H9 (cell line): Measurements from ENCODE around the gene FAIM2. TPM values are rescaled to one million over a fixed set of nuclear protein-coding genes. Genes with fewer than 3 reads are reported as not detected.

Experiments used
- DNase-seq: peaks from one replicate; pipeline ENCODE4 v3.0.0-alpha.2; 2017
- H2AFZ ChIP-seq: one replicate; pipeline ENCODE4 v1.6.1; 2013; ENCODE audit warnings: mild to moderate bottlenecking, low read length, control low read depth, moderate library complexity
- H2AK5ac ChIP-seq: 2 replicates; pipeline ENCODE4 v1.6.1; 2013; ENCODE audit warnings: low read length, control low read depth, mixed read lengths; ENCODE audit not compliant: insufficient read length
- H2BK120ac ChIP-seq: one replicate; pipeline ENCODE4 v1.6.1; 2013; ENCODE audit warnings: low read depth, mild to moderate bottlenecking, low read length, control low read depth, inconsistent platforms; ENCODE audit not compliant: poor library complexity, severe bottlenecking
- H2BK12ac ChIP-seq: 2 replicates; pipeline ENCODE4 v1.6.1; 2013; ENCODE audit warnings: low read length, control low read depth, mixed read lengths, low read depth; ENCODE audit not compliant: insufficient read length
- H2BK15ac ChIP-seq: 2 replicates; pipeline ENCODE4 v1.6.1; 2013; ENCODE audit warnings: low read depth, low read length, control low read depth
- H2BK20ac ChIP-seq: one replicate; pipeline ENCODE4 v1.6.1; 2013; ENCODE audit warnings: low read depth, mild to moderate bottlenecking, low read length, control low read depth, inconsistent platforms; ENCODE audit not compliant: poor library complexity, severe bottlenecking
- H2BK5ac ChIP-seq: 2 replicates; pipeline ENCODE4 v1.6.1; 2013; ENCODE audit warnings: low read length, control low read depth, mixed read lengths; ENCODE audit not compliant: insufficient read length
- H3K14ac ChIP-seq: 2 replicates; pipeline ENCODE4 v1.6.1; 2013; ENCODE audit warnings: low read length, control low read depth; ENCODE audit not compliant: insufficient read depth
- H3K18ac ChIP-seq: 2 replicates; pipeline ENCODE4 v1.6.1; 2013; ENCODE audit warnings: low read depth, mild to moderate bottlenecking, mixed read lengths, low read length, control low read depth; ENCODE audit not compliant: insufficient read length
- H3K23ac ChIP-seq: 2 replicates; pipeline ENCODE4 v1.6.1; 2013; ENCODE audit warnings: low read length, control low read depth, mixed read lengths, low read depth; ENCODE audit not compliant: insufficient read length
- H3K23me2 ChIP-seq: 2 replicates; pipeline ENCODE4 v1.6.1; 2013; ENCODE audit warnings: low read depth, mild to moderate bottlenecking, mixed read lengths, low read length, control low read depth; ENCODE audit not compliant: insufficient read length, poor library complexity, severe bottlenecking
- H3K27ac ChIP-seq: 2 replicates; pipeline ENCODE4 v1.5.1; 2013; ENCODE audit warnings: low read length, control low read depth, mixed read lengths, low read depth; ENCODE audit not compliant: insufficient read length
- H3K27me3 ChIP-seq: 2 replicates; pipeline ENCODE4 v1.6.1; 2013; ENCODE audit warnings: low read length, control low read depth, inconsistent platforms; ENCODE audit not compliant: insufficient read depth
- H3K4ac ChIP-seq: 2 replicates; pipeline ENCODE4 v1.6.1; 2013; ENCODE audit warnings: low read depth, mild to moderate bottlenecking, control low read depth, inconsistent platforms, low read length, moderate library complexity
- H3K4me1 ChIP-seq: 2 replicates; pipeline ENCODE4 v1.6.1; 2013; ENCODE audit warnings: low read length, control low read depth, inconsistent platforms; ENCODE audit not compliant: insufficient read depth
- H3K4me2 ChIP-seq: 2 replicates; pipeline ENCODE4 v1.6.1; 2013; ENCODE audit warnings: low read length, control low read depth, mixed read lengths; ENCODE audit not compliant: insufficient read length, insufficient read depth
- H3K56ac ChIP-seq: 2 replicates; pipeline ENCODE4 v1.6.1; 2013; ENCODE audit warnings: low read depth, mild to moderate bottlenecking, mixed read lengths, low read length, control low read depth; ENCODE audit not compliant: insufficient read length
- H3K79me1 ChIP-seq: 2 replicates; pipeline ENCODE4 v1.6.1; 2013; ENCODE audit warnings: low read depth, mild to moderate bottlenecking, moderate library complexity, low read length, control low read depth, inconsistent platforms; ENCODE audit not compliant: insufficient read depth, poor library complexity, severe bottlenecking
- H3K79me2 ChIP-seq: 2 replicates; pipeline ENCODE4 v1.6.1; 2013; ENCODE audit warnings: low read length, control low read depth, inconsistent platforms; ENCODE audit not compliant: insufficient read depth
- H3K9ac ChIP-seq: 2 replicates; pipeline ENCODE4 v1.6.1; 2013; ENCODE audit warnings: low read length, control low read depth, mixed read lengths; ENCODE audit not compliant: insufficient read length; ENCODE audit errors: extremely low read depth
- H3K9me3 ChIP-seq: one replicate; pipeline ENCODE4 v1.6.1; 2013; ENCODE audit warnings: low read depth, low read length, inconsistent platforms; ENCODE audit not compliant: control insufficient read depth
- H3T11ph ChIP-seq: one replicate; pipeline ENCODE4 v1.6.1; 2013; ENCODE audit warnings: mild to moderate bottlenecking, low read length, control low read depth, inconsistent platforms
- H4K20me1 ChIP-seq: one replicate; pipeline ENCODE4 v1.6.1; 2013; ENCODE audit not compliant: control insufficient read depth, insufficient read length, insufficient read depth
- H4K5ac ChIP-seq: 2 replicates; pipeline ENCODE4 v1.6.1; 2013; ENCODE audit warnings: low read depth, mild to moderate bottlenecking, mixed read lengths, low read length, control low read depth; ENCODE audit not compliant: insufficient read length
- H4K8ac ChIP-seq: replicated peaks from 2 replicates; pipeline ENCODE4 v1.6.1; 2013; ENCODE audit warnings: low read length, control low read depth, mixed read lengths, low read depth; ENCODE audit not compliant: insufficient read length
- H4K91ac ChIP-seq: 2 replicates; pipeline ENCODE4 v1.6.1; 2013; ENCODE audit warnings: low read depth, mild to moderate bottlenecking, moderate library complexity, mixed read lengths, low read length, control low read depth; ENCODE audit not compliant: insufficient read length
- H3K27ac Mint-ChIP-seq, 3 experiments: 2 replicates in 2 of 3; 3 replicates in 1 of 3; pipeline ENCODE4 v1.8.0; 2020 to 2021; ENCODE audit warnings: mixed read lengths in 3 of 3, mild to moderate bottlenecking in 1 of 3, moderate library complexity in 1 of 3
- H3K27me3 Mint-ChIP-seq: 2 replicates; pipeline ENCODE4 v1.8.0; 2021; ENCODE audit warnings: low read depth, mild to moderate bottlenecking, moderate library complexity, mixed read lengths
- H3K36me3 Mint-ChIP-seq, 3 experiments: 2 replicates in 2 of 3; 3 replicates in 1 of 3; pipeline ENCODE4 v1.8.0; 2020 to 2021; ENCODE audit warnings: low read depth in 3 of 3, mixed read lengths in 3 of 3; ENCODE audit not compliant: insufficient read depth in 1 of 3
- H3K4me1 Mint-ChIP-seq, 2 experiments: 2 replicates each; pipeline ENCODE4 v1.8.0; 2020; ENCODE audit warnings: mixed read lengths in 2 of 2
- H3K4me3 Mint-ChIP-seq, 2 experiments: 2 replicates in 1 of 2; 3 replicates in 1 of 2; pipeline ENCODE4 v1.8.0; 2020 to 2021; ENCODE audit warnings: mild to moderate bottlenecking in 2 of 2, mixed read lengths in 2 of 2, moderate library complexity in 1 of 2
- H3K9me3 Mint-ChIP-seq, 2 experiments: 2 replicates in 1 of 2; 3 replicates in 1 of 2; pipeline ENCODE4 v1.8.0; 2020; ENCODE audit warnings: mild to moderate bottlenecking in 2 of 2, mixed read lengths in 2 of 2, moderate library complexity in 1 of 2
- WGBS: extraction: QIAGEN DNeasy Blood & Tissue Kit; methylation state at CpG from one replicate; pipeline ENCODE4 v1.1.7; 2013; ENCODE audit warnings: missing lambda C conversion rate, low lambda C conversion rate, mixed read lengths; ENCODE audit not compliant: insufficient read length; ENCODE audit errors: extremely low coverage; 5-methylcytosine and 5-hydroxymethylcytosine counted together
- total RNA-seq: library from RNA; stranded (reverse); gene quantifications from 2 replicates; pipeline ENCODE4 v1.2.1, GENCODE V29; 2021
- TF ChIP-seq, protein P1 (sequence below): fragments of 200-600 bp; sonication (generic); conservative IDR thresholded peaks from 3 replicates; pipeline ENCODE4 v1.8.0; 2021; ENCODE audit warnings: antibody characterized with exemption, mild to moderate bottlenecking

FAIM2 gene
- total RNA-seq, 1 experiment from 2014 or later: 0.42 TPM

DNA sequence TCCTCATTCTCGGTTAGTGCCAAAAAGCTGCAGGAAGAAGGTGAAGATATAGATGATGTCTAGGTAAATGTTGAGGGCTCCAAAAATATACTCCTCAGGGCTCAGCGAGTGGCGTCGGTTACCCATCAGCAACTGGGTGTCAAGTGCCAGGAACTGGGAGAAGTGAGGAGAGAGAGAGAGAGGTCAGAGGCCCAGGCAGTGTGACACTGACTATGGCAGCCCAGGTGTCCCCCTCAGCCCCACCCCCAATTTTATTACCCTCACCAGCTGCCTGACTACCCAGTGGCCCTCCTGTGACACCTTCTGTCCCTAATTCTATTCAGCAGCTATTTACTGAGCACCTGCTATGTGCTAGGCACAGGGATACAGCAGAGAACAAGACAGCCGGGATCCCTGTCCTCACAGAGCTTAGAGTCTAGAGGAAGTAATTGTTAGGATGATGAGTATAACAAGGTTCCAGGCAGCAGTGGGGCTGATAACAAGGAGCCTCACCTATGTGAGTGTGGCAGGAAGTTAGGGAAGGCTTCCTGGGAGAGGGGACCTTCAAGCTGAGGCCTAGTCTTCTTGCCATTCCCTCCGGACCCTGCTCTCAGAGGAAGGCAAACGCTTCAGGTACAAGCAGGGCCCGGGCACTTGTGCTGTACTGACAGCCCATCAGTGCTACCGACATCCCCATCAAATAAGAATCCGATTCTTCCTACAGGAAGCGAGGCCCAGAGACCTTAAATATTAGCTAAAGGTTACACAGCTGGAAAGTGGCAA lies 33.0 kb downstream of the FAIM2 start:
- Histone ChIP-seq H3K14ac (no peak overlapping the region), H3K9me3 (no peaks in the 10 kb centered on the region), H2BK20ac (no peak overlapping the region), H3K4me1 (no peaks in the 10 kb centered on the region), H3K79me2 (no peaks in the 10 kb centered on the region), H2AFZ (no peak overlapping the region), H3K23ac (no peak overlapping the region), H4K8ac (no peak overlapping the region), H3K4ac (no peak overlapping the region), H4K20me1 (no peaks in the 10 kb centered on the region), H2BK5ac (no peak overlapping the region), H3K56ac (no peak overlapping the region), H2BK12ac (no peak overlapping the region), H4K91ac (no peak overlapping the region), H2AK5ac (no peak overlapping the region), H2BK120ac (no peak overlapping the region), H3K27me3 (no peaks in the 10 kb centered on the region), H3K23me2 (no peaks in the 10 kb centered on the region), H4K5ac (no peak overlapping the region), H3T11ph (no peak overlapping the region), H3K79me1 (no peaks in the 10 kb centered on the region), H3K18ac (no peak overlapping the region), H2BK15ac (no peak overlapping the region), H3K4me2 (no peak overlapping the region), H3K9ac (no peak overlapping the region), H3K27ac (no peak overlapping the region)
- H3K9me3 Mint-ChIP-seq: no peaks in the 10 kb centered on the region
- no peak overlapping the region; a peak in 1 of 7 replicates for H3K27ac Mint-ChIP-seq
- H3K27me3 Mint-ChIP-seq: peaks cover 6% of the 10 kb centered on the region
- TF ChIP-seq, protein P1, sequence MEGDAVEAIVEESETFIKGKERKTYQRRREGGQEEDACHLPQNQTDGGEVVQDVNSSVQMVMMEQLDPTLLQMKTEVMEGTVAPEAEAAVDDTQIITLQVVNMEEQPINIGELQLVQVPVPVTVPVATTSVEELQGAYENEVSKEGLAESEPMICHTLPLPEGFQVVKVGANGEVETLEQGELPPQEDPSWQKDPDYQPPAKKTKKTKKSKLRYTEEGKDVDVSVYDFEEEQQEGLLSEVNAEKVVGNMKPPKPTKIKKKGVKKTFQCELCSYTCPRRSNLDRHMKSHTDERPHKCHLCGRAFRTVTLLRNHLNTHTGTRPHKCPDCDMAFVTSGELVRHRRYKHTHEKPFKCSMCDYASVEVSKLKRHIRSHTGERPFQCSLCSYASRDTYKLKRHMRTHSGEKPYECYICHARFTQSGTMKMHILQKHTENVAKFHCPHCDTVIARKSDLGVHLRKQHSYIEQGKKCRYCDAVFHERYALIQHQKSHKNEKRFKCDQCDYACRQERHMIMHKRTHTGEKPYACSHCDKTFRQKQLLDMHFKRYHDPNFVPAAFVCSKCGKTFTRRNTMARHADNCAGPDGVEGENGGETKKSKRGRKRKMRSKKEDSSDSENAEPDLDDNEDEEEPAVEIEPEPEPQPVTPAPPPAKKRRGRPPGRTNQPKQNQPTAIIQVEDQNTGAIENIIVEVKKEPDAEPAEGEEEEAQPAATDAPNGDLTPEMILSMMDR: no peak
- peaks cover 12 to 15% of the 10 kb centered on the region in 2 experiments for H3K4me1 Mint-ChIP-seq
- H3K36me3 Mint-ChIP-seq: no peaks in the 10 kb centered on the region
- no peak overlapping the region for H3K4me3 Mint-ChIP-seq
- DNase-seq: peak; percentile 21
- no CpG with 5 or more reads among the region's 11 CpGs for WGBS
